ENCODE measurements around the gene AP4S1.

The AP4S1 gene

DNA sequence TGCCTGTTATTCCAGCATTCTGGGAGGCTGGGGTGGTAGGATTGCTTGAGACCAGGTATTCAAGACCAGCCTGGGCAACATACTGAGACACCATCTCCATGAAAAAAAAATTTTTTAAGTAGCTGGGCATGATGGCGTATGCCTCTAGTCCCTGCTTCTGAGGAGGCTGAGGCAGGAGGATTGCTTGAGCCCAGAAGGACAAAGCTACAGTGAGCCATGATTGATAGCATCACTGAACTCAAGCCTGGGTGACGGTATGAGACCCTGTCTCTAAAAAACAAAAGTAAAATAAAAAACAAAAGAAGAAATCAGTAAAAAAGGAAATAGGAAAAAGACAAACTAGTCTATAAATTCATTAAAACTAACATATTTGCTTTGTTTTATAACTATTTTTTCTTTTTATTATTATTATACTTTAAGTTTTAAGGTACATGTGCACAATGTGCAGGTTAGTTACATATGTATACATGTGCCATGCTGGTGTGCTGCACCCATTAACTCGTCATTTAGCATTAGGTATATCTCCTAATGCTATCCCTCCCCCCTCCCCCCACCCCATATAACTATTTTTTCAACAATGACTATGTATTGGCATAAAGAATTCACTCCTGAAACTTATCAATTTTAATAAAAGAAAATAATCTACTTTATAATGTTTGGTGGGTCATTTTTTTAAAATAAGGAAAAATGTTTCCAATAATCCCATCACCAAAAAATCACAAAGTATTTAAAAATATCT is 15.4 kb upstream of the AP4S1 start:
- TF ChIP-seq, protein P1, sequence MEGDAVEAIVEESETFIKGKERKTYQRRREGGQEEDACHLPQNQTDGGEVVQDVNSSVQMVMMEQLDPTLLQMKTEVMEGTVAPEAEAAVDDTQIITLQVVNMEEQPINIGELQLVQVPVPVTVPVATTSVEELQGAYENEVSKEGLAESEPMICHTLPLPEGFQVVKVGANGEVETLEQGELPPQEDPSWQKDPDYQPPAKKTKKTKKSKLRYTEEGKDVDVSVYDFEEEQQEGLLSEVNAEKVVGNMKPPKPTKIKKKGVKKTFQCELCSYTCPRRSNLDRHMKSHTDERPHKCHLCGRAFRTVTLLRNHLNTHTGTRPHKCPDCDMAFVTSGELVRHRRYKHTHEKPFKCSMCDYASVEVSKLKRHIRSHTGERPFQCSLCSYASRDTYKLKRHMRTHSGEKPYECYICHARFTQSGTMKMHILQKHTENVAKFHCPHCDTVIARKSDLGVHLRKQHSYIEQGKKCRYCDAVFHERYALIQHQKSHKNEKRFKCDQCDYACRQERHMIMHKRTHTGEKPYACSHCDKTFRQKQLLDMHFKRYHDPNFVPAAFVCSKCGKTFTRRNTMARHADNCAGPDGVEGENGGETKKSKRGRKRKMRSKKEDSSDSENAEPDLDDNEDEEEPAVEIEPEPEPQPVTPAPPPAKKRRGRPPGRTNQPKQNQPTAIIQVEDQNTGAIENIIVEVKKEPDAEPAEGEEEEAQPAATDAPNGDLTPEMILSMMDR (IDR thresholded peaks at IDR 0.05), result no peak
- no peak for TF ChIP-seq ZFX (IDR thresholded peaks at IDR 0.05; ENCODE audit: borderline replicate concordance)
- H3K27ac ChIP-seq, result no peak overlapping the region

DNA sequence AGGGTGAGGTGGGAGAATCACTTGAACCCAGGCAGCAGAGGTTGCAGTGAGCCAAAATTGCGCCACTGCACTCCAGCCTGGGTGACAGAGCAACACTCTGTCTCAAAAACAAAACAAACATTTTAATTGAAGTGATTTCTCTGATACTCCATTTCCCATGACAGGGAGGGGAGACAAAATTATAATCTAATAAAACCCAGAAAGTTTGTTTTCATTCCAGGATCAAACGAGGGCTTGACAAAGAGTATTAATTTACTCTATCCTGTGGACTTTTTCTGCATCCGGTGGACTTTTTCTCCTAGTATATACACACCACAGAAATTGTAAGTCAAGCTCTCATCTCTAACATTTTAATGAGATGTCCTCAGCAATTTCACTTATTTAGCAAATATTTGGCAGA is 14.5 kb upstream of the AP4S1 start:
- TF ChIP-seq ZFX (IDR thresholded peaks at IDR 0.05; ENCODE audit: borderline replicate concordance), result no peak
- TF ChIP-seq, protein P1 (IDR thresholded peaks at IDR 0.05), result no peak
- no peak overlapping the region for H3K27ac ChIP-seq

GRCh38 chr14:31013841-31014240 is 11.6 kb upstream of the AP4S1 start:
- TF ChIP-seq, protein P1 (IDR thresholded peaks at IDR 0.05), result no peak
- no peak for TF ChIP-seq ZFX (IDR thresholded peaks at IDR 0.05; ENCODE audit: borderline replicate concordance)
- H3K27ac ChIP-seq, result no peak overlapping the region

GRCh38 chr14:31018057-31018645 is 7.3 kb upstream of the AP4S1 start:
- H3K27ac ChIP-seq, result no peak overlapping the region
- no peak for TF ChIP-seq ZFX (IDR thresholded peaks at IDR 0.05; ENCODE audit: borderline replicate concordance)
- TF ChIP-seq, protein P1 (IDR thresholded peaks at IDR 0.05), result no peak

GRCh38 chr14:31020834-31021575 is 4.4 kb upstream of the AP4S1 start:
- TF ChIP-seq ZFX (IDR thresholded peaks at IDR 0.05; ENCODE audit: borderline replicate concordance), result no peak
- TF ChIP-seq, protein P1 (IDR thresholded peaks at IDR 0.05), result no peak
- H3K27ac ChIP-seq, result no peak overlapping the region

GRCh38 chr14:31021576-31021949 is 3.9 kb upstream of the AP4S1 start:
- no peak overlapping the region for H3K27ac ChIP-seq
- TF ChIP-seq, protein P1 (IDR thresholded peaks at IDR 0.05), result no peak
- TF ChIP-seq ZFX (IDR thresholded peaks at IDR 0.05; ENCODE audit: borderline replicate concordance), result no peak

- TF ChIP-seq ZFX (IDR thresholded peaks at IDR 0.05; ENCODE audit: borderline replicate concordance), result no peak
- TF ChIP-seq, protein P1 (IDR thresholded peaks at IDR 0.05), result no peak
- H3K27ac ChIP-seq, result no peak overlapping the region
Observed at GRCh38 chr14:31022386-31022785, 3.1 kb upstream of the AP4S1 start.

Data from 22Rv1 (cell line).